GM18868 (cell line): ENCODE results near the gene ZBED2.

ENCODE experiments used
- ATAC-seq: cut with Tn5 transposase; IDR thresholded peaks from one replicate; pipeline ENCODE4 v1.9.1; 2021; ENCODE audit warnings: mild to moderate bottlenecking, moderate library complexity; ENCODE audit not compliant: unreplicated experiment

ZBED2 gene

DNA sequence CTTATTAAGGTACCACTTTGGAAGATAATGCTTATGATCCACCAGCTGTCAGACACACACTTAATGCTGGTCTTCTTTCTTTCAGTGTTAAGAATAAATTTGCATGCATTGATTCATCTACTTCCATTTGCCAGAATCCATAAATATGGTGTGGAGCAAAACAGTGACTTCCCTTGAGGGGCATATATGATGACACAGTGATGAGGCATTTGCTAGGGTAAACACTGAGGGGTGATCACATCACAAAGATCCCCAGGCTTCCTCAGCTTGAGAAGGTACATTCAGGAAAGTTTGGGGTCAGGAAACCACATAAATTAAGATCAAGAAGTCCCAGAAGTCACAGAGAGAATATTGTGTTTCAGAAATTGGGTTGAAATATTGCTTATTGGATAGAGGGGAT lies 9.9 kb upstream of the ZBED2 start:
- no peak for ATAC-seq

DNA sequence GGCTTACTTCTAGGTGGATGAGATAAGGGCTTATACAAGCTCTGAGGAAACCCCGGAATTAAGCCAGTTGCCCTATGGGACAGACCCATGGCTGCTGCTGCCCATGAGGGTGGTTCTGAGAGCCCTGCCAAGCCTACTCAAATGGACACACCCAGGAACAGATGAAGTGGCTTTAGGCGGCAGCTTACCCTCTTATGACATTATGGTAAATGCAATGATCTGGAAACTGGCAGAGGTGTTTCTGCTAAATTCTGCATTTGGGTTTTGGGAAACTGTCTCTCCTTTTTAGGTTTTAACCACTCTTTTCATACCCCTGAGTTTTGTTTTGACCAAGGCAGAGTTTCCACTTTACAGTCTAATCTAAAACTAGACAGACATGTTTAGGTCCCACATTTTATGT lies 9.0 kb upstream of the ZBED2 start:
- ATAC-seq = peak; percentile 16

DNA sequence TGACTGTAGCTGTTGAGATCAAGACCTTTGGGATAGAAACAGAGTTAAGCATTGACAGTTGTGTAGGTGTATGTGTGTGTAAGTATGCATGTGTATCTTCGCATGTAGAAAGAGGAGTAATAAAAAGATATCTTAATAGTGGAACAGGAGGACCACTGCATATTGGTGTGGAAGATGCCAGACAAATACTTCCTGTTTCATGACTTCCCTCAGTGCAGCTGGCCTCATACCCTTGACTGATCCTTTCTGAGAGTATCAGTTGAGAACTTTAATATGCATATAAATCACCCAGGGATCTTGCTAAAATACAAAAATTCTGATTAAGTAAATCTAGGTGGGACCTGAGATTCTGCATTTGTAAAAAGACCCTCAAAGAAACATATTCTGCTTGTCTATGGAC lies 8.5 kb upstream of the ZBED2 start:
- peak; percentile 61 for ATAC-seq

DNA sequence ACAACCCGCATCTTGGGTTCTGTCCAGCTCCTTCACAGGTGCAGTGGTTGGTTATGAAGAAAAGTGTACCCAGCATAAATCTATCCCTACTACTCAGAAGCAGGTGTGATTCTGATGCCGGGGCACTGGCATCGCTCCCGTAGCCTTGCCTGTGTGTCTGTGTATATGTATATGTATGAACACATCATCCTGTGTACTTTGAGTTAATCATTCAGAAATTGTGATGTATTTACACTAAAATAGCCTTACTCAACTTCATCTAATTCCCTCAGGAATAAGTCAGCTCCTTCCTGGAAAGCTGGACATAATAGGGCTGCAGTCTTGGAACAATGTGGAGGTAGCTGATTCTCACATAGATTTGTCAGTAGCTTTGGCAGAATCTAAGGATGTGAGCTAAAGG lies 6.7 kb upstream of the ZBED2 start:
- ATAC-seq = no peak

DNA sequence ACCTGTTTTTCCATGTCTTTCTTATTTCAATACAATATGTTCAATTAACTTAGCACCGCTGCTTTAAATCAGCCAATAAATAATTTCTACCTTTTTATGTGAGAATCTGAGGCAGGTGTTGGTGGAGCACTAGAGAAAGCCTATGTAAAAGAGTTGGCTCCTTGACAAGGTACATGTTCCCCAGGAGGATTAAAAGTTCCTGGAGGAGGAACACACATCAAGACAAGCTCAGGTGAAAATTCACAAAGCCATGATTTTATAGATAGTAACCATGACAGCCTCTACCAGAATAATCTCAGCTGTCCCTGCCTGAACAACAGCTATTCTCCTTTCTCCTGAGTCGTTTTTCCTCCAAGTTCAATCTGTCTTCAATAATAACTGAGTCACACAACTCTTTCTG lies 3.4 kb upstream of the ZBED2 start:
- no peak for ATAC-seq

DNA sequence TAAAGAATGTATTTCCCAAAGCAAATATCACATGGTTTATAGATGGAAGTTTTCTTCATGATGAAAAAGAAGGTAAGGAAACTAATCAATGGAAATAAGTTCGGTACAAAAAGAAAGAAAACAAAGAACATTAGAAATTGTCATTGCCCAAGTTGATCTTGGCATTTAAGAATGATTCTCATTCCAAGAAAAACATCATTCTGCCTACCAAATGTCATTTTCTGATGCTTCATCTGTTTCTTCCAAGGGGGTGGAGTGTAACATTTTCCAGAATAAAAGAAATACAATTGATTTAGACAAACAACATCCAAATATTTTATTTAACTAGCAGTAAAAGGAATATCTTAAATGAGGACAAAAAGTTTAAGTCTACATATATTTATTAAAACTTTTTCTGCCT lies 3.0 kb upstream of the ZBED2 start:
- ATAC-seq = no peak

DNA sequence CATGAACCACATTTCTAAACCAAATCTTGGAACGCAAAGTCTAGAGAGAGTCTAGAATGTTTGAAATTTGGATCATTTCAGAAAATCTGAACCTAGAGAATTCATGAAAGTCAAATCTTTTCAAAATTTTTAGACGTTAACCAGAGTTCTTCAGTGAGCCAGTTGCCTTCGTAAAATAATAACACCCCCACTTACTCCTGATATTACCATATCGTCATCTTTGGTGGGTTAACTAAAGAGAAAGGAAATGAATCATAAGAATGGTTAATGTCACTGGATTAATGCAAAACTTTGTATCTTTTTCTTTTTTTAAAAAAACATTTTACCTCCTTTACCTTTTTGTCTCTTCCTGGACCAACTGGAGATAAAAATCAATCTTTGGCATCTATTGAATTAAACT lies 1.2 kb upstream of the ZBED2 start:
- no peak for ATAC-seq

DNA sequence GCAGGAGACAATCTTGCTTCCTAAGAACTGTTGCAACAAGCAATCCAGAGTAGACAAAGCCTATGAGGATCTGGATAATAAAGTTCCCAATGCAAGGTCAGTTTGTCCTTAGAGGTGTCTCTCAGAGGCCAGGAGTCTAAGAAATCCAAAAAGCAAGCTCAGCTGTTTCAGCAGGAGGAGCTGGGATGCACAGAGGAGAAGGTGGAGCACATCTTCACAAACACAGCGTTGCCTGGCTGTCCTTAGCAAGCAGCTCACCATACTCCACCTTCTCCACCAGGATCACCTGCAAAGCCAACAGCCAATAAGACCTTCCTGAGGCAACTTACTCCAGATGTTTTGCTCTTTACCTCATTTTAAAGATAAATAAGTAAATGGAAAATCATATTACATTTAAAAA lies 365 bp downstream of the ZBED2 start:
- peak; percentile 15 for ATAC-seq

DNA sequence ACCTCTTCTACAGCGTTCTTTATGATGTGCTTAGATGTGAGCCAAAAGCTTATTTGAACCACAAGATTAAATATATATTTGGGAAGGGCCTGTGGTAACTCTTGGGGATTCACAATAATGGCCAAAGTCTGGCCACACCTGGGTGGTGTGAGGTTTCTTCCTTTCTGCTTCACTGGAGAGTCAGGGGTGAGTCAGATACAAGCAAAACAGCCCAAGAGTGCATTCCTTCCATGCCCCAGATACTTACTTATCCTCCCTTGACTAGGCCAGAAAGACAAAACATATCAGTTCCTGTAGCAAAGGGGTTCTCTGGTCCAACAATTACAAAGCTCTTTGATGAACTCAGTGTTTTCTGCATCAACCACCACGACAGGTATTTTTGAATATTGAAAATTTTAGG lies 941 bp downstream of the ZBED2 start:
- ATAC-seq = peak; percentile 75

DNA sequence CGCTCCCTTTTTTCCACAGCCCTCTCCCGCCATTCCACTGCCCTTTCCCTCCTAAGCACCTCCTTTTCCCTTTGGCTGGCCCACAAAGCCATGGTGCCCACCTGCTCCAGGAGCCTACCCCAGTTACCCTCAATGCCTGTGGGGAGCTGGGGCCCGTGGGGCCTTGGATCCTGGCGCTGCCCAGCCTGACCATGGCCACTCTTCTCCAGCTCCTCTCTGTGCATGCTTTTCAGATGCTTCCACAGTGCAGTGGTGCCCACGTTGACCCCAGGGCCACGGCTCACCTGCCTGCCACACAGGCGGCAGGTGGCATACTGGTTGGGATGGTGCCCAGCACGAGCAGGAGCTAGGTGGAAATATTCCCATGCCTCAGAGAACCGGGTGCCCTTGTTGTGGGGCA lies 1.5 kb downstream of the ZBED2 start:
- no peak for ATAC-seq

DNA sequence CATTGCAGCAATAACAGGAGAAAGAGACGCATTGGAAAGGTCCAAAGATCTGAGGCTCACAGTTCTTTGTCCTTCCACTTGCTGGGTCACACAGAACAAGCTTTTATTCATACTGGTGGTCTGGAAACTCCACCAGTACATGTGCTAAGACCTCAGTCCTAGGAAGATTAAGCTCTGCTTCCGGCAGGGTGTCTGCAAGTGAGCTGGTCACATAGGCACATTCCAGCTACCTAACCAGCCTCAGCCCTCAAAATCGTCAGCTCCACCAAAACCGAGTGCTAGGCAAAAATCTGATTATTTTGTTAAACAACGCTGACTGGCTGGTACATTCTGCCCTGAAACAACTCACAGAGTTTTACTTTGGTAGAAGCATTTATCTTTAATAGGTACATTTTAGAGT lies 2.2 kb downstream of the ZBED2 start:
- ATAC-seq = no peak

DNA sequence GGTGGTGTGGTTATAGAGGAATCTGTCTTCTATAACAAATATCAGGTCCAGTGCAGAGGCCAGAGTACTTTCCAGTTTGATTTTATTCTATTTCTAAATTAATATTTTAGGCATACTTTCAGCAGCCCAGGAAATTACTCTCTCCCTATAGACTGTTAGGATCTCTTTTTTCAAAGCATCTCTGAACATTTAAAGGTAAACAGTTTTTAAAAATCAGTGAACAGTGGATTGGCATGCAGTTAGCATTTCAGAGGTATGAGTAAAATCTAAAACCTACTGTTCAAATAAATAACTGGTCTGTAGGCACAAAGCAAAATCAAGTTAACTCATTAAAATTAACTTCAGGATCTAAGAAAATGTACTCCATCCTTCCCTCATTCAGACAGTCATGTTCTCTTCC lies 3.0 kb downstream of the ZBED2 start:
- ATAC-seq = no peak

DNA sequence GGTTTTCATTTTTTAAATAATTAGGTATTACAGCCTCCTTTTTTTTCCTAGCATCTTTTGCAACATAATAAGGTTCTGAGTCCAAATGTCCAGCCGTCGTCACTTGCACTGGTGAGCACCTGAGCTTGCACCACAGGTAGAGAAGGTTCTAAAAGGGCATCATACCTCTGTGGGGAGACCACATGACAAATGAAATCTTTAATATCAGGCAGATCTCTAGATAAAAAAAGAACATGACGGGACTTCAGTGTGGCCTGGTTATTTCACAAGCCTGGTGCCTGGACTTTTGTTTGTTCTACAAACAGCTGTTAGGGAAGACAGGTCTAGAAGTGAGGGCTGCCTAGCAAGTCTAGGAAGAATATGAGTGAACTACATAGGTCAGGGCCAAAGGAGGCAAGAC lies 3.6 kb downstream of the ZBED2 start:
- no peak for ATAC-seq

DNA sequence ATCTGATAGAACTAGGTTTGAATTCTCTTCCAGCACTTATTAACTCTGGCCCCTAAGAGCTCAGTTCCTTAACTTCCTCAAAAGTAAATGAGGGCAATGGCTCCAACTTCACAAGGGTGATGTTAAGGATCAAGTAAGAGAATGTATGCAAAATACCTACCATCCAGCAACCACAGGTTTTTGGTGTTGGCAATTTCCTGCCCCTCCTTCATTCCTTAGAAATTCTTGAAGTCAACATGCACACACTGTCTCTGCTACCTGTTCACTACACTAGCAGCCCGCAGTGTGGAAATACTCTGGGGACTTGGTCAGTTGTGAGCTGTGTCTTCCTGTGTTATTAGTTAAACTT lies 5.0 kb downstream of the ZBED2 start:
- ATAC-seq = no peak

DNA sequence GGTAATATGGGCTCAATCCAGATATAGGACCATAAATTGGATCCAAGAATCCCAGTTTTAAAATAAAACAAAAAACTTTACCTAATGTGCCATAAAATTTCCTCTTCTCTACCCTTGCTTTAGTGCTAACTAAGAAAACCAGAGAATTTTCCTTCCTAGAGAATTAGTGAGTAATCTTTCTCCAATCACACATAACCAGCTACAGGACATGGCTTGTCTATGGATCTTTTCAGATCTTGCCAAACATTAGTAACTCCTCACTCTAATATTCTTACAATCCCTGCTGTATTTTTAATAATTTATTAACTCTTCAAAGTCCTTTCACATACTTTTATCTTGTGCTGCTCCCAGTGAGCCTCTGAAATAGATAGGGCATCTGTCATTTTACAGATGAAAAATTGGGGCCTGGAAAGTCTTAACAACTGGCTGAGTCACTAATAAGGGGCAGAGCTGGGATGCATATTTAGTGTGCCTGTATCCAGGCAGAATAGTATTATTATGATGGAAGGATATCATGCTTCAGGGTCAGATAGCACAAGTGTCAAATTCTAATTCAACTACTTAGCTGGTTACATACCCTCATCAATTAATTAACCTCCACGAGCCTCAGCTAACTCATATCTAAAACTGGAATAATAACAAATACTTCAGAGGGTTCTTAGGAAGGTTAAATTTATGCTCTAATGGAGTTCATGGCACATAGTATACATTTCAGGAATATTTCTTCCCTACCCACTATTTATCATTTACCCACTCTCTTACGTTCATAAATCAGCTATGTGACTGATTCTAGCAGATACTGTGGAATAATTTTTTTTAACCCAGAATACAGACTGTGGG lies 5.6 kb downstream of the ZBED2 start:
- no peak for ATAC-seq

DNA sequence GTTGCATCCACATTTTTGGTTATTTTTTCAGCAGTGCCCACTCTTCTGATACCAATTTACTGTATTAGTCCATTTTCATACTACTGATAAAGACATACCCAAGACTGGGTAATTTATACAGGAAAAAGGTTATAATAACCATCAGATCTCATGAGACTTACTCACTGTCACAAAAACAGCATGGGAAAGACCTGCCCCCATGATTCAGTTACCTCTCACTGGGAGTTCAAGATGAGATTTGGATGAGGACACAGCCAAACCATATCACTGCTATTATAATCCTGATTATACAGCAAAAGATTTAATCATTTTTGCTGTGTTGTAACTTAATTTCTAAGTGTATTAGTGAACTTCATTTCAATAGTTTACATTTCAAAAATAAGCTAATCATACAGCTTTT lies 6.6 kb downstream of the ZBED2 start:
- no peak for ATAC-seq

DNA sequence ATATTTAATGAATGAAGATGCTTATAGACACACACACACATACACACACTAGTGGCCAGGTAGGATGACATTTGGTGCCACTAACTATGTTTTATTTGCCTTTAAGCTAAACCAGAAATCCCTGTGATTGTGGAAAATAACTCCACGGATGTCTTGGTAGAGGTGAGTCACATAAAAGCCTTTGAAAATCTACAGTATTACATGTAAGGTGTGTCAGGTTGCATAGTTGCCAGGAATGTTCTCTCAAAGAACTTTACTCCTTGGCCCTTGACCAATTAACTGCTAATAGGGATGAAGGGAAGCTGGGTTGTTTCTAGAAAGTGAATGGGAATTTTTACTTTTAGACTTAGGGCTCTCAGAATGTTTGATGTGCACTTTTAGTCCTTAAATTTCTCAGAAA lies 9.9 kb downstream of the ZBED2 start:
- no peak for ATAC-seq

DNA sequence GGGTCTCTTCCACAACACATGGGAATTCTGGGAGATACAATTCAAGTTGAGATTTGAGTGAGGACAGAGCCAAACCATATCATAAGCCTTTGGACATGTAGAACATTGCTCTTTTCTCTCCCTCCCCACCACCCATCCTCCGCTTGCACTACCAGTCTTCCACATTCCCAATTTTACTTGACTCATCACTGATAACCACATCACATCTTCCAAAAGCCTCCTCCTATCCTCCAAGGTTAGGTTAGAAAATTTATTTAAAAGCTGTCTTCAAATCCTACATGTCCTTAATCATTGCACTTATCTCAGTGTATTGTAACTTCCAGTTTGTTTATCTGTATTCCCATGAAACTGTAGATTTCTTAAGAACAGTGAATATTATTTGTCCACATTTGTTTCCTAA lies 10.4 kb downstream of the ZBED2 start:
- ATAC-seq = no peak

DNA sequence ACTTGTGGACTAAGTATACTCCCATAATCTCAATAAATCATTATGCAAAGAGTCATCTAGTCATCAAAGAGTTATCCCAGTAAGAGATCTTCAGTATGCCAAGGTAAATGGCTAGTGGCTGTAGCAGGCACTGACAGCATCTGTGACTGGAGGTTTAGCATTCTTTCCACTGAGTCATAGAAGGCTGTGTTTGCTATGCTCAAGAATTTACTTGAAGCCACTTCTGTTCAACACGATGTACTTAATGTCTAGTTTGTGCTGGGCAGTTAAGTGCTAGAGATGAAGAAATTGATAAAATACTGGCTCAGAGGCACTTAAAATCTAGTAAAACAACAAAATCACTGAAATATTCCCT lies 13.0 kb downstream of the ZBED2 start:
- no peak for ATAC-seq

DNA sequence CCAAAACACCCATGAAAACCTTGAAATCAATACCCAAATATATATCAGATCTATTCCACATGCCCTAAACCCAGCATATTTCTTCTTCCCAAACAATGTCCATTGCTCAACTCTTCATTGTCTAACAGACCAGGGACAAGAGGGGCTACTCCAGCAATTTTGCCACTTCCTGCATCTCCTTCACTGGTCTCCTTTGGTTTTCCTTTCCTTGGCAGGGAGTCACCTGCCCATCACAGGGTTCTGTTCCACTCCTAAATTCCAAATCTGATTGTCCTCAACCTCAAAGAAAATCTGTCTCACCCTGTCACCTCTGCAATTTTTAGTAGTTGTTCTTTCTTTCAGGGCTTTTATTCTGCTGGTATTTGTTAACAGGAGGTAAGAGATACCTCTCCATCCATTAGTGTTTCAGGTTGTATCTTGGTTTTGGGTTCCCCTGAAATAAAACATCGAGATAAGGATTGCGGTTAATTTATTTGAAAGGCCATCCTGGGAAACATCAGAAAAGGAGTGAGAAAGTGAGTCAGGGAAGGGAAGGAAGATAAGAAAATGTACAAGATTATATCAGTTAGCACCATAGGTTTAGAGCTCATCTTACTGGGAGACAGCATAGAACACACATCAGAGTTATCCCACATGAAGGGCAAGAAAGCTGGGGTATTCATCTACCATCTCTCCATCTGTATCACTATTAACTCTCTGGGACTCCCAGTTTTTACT lies 13.6 kb downstream of the ZBED2 start:
- ATAC-seq = no peak

DNA sequence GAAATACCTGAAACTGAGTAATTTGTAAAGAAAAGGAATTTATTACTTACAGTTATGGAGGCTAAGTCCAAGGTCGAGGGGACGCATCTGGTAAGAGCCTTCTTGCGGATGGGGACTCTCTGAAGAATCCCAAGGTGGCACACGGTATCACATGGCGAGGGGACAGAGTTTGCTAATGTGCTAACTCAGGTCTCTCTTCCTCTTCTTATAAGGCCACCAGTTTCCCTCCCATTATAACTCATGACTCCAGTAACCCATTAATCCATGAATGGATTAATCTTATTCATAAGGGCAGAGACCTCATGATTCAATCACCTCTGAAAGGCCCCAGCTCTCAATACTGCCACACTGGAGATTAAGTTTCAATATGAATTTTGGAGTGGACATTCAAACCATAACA lies 15.7 kb downstream of the ZBED2 start:
- ATAC-seq = no peak

DNA sequence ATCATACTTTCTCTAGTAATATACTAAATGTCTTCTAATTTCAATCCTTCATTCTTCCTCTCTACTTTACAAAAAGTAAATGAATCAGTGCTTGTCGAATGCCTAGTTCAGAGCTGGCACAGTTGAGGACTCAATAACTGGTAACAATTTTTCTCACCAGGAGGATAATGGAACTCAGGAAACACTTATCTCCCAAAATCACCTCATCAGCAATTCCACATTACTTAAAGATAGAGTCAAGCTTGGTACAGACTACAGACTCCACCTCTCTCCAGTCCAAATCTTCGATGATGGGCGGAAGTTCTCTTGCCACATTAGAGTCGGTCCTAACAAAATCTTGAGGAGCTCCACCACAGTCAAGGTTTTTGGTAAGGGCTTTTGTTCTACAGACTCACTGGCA lies 16.3 kb downstream of the ZBED2 start:
- no peak for ATAC-seq
